Tibial nerve (tissue), 4 donors: ENCODE results near the gene DDX28.
"Not testable (repeated sequence)": the region's sequence is repeated elsewhere in the genome, so short reads cannot be mapped to it uniquely, and the experiment has no call there.

Experiments used
- EP300 ChIP-seq, 2 donors: sonication (generic); formaldehyde crosslinking; IDR thresholded peaks; one replicate each; pipeline ENCODE4 v1.6.1; 2017; ENCODE audit warnings: antibody characterized with exemption in 2 of 2, mild to moderate bottlenecking in 1 of 2
- POLR2A ChIP-seq, 2 donors: fragments of 450-650 bp; IDR thresholded peaks; one replicate each; pipeline ENCODE4 v1.6.1; 2017; ENCODE audit warnings: antibody characterized with exemption in 2 of 2, mild to moderate bottlenecking in 2 of 2, moderate library complexity in 2 of 2
- TF ChIP-seq, protein P1 (sequence below), 5 experiments: fragments of 200-600 bp in 3 of 5; fragments of 450-650 bp in 2 of 5; sonication (generic) in 3 of 5; IDR thresholded peaks; one replicate each; pipeline ENCODE4 v1.5.1; 2016 to 2019; ENCODE audit warnings: antibody characterized with exemption in 5 of 5, mild to moderate bottlenecking in 3 of 5, moderate library complexity in 2 of 5

DNA sequence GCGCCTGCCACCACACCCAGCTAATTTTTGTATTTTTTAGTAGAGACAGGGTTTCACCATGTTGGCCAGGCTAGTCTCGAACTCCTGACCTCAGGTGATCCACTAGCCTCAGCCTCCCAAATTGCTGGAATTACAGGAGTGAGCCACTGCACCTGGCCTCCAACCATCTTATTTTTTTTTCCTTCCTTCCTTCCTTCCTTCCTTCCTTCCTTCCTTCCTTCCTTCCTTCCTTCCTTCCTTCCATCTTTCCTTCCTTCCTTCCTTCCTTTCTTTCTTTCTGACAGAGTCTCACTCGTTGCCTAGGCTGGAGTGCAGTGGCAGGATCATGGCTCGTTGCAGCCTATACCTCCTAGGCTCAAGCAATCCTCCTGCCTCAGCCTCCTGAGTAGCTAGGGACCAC, 13.2 kb downstream of the DDX28 start:
- TF ChIP-seq, protein P1, sequence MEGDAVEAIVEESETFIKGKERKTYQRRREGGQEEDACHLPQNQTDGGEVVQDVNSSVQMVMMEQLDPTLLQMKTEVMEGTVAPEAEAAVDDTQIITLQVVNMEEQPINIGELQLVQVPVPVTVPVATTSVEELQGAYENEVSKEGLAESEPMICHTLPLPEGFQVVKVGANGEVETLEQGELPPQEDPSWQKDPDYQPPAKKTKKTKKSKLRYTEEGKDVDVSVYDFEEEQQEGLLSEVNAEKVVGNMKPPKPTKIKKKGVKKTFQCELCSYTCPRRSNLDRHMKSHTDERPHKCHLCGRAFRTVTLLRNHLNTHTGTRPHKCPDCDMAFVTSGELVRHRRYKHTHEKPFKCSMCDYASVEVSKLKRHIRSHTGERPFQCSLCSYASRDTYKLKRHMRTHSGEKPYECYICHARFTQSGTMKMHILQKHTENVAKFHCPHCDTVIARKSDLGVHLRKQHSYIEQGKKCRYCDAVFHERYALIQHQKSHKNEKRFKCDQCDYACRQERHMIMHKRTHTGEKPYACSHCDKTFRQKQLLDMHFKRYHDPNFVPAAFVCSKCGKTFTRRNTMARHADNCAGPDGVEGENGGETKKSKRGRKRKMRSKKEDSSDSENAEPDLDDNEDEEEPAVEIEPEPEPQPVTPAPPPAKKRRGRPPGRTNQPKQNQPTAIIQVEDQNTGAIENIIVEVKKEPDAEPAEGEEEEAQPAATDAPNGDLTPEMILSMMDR (IDR thresholded peaks at IDR 0.05), result not testable (repeated sequence)
- not testable (repeated sequence) for TF ChIP-seq POLR2A, EP300 (IDR thresholded peaks at IDR 0.05)
